HepG2 (cell line): ENCODE results near the gene DNALI1. TPM values are rescaled to one million over a fixed set of nuclear protein-coding genes. Genes with fewer than 3 reads are reported as not detected.
"Not testable (repeated sequence)": the region's sequence is repeated elsewhere in the genome, so short reads cannot be mapped to it uniquely, and the experiment has no call there.

Experiments used
- ATAC-seq: fragments of 200-7000 bp; cut with Tn5 transposase; 3 replicates; pipeline ENCODE4 v1.9.1; 2020; ENCODE audit warnings: mild to moderate bottlenecking, moderate library complexity
- BruUV-seq: library from RNA; stranded (reverse); fragments of 400-500 nt; replicated peaks from 2 replicates; lab custom pipeline; 2021; lab: Mats Ljungman, UMichigan
- CTCF ChIA-PET: fragments of 300-600 bp; formaldehyde crosslinking; extraction: SDS; loops from one replicate; lab custom pipeline; 2021; ENCODE audit warnings: low total read pairs, inconsistent platforms, low intra/inter-chr PET ratio; lab: Yijun Ruan, JAX
- POLR2A ChIA-PET: fragments of 350-600 bp; sonication (Branson Sonifier 250); formaldehyde crosslinking; loops from one replicate; lab custom pipeline; 2020; ENCODE audit warnings: antibody characterized with exemption, inconsistent platforms; lab: Yijun Ruan, JAX
- DNase-seq: peaks from one replicate; pipeline ENCODE4 v3.0.0-alpha.2; 2015; ENCODE audit warnings: low spot score
- FAIRE-seq: peaks from 3 replicates; lab custom pipeline; 2011; peaks lifted over from hg19 to GRCh38; lab: Jason Lieb, UNC
- H2AFZ ChIP-seq: one replicate; pipeline ENCODE4 v1.6.1; 2011; ENCODE audit warnings: low read length, inconsistent platforms
- H3K27ac ChIP-seq: fragments of 300-600 bp; 3 replicates; pipeline ENCODE4 v1.8.0; 2011; ENCODE audit warnings: mixed run types, mild to moderate bottlenecking, mixed read lengths, low read length, inconsistent platforms; ENCODE audit not compliant: insufficient read depth; ENCODE audit errors: extremely low read length
- H3K27me3 ChIP-seq, 2 experiments: fragments of 200-600 bp in 1 of 2; 2 replicates in 1 of 2; 3 replicates in 1 of 2; pipeline versions ENCODE4 v1.6.0 to v1.8.0; 2011; ENCODE audit warnings: low read length in 2 of 2, mild to moderate bottlenecking in 2 of 2, moderate library complexity in 2 of 2, inconsistent platforms in 1 of 2; ENCODE audit not compliant: insufficient read depth in 2 of 2, control insufficient read depth in 1 of 2
- H3K36me3 ChIP-seq, 2 experiments: fragments of 200-600 bp in 1 of 2; replicated peaks in 1 of 2; 2 replicates in 1 of 2; 3 replicates in 1 of 2; pipeline versions ENCODE4 v1.5.1 to v1.8.0; 2011; ENCODE audit warnings: low read length in 2 of 2, inconsistent platforms in 1 of 2; ENCODE audit not compliant: insufficient read depth in 2 of 2, control insufficient read depth in 1 of 2
- H3K4me1 ChIP-seq: 2 replicates; pipeline ENCODE4 v1.5.1; 2012; ENCODE audit warnings: low read length, inconsistent platforms; ENCODE audit not compliant: insufficient read depth
- H3K4me2 ChIP-seq: 2 replicates; pipeline ENCODE4 v1.6.0; 2011; ENCODE audit warnings: low read depth, low read length, inconsistent platforms
- H3K4me3 ChIP-seq, 3 experiments: fragments of 200-600 bp in 1 of 3; sonication (generic), shearing (Covaris generic) in 1 of 3; replicated peaks in 1 of 3; 2 replicates each; pipeline ENCODE4 v1.5.1; 2011 to 2016; ENCODE audit warnings: low read length in 3 of 3, inconsistent platforms in 2 of 3, low read depth in 2 of 3, mild to moderate bottlenecking in 2 of 3, control low read depth in 1 of 3, mixed read lengths in 1 of 3; ENCODE audit not compliant: insufficient read depth in 1 of 3
- H3K79me2 ChIP-seq: one replicate; pipeline ENCODE4 v1.6.1; 2011; ENCODE audit warnings: low read length, inconsistent platforms; ENCODE audit not compliant: insufficient read depth
- H3K9ac ChIP-seq: 2 replicates; pipeline ENCODE4 v1.6.0; 2011; ENCODE audit warnings: mild to moderate bottlenecking, low read depth, low read length, inconsistent platforms; ENCODE audit not compliant: insufficient read depth
- H3K9me3 ChIP-seq: 2 replicates; pipeline ENCODE4 v1.5.1; 2012; ENCODE audit warnings: mild to moderate bottlenecking, low read length
- H4K20me1 ChIP-seq: 2 replicates; pipeline ENCODE4 v1.6.0; 2011; ENCODE audit warnings: inconsistent platforms, mild to moderate bottlenecking, low read length, moderate library complexity; ENCODE audit not compliant: insufficient read depth
- KLF15 ChIP-seq: sonication (generic); formaldehyde crosslinking; IDR thresholded peaks from 2 replicates; pipeline ENCODE4 v1.8.1; 2023; ENCODE audit warnings: borderline replicate concordance, mild to moderate bottlenecking, inconsistent platforms, missing genetic modification reagents, mixed read lengths
- REL ChIP-seq: sonication (generic); formaldehyde crosslinking; conservative IDR thresholded peaks from 2 replicates; pipeline ENCODE4 v1.8.0; 2022; ENCODE audit warnings: mild to moderate bottlenecking, missing genetic modification reagents, moderate library complexity
- TAF15 ChIP-seq: fragments of 200-400 bp; formaldehyde crosslinking; IDR thresholded peaks from one replicate; pipeline ENCODE4 v1.6.1; 2018; ENCODE audit warnings: mild to moderate bottlenecking, low read depth, low read length; ENCODE audit not compliant: poor library complexity, severe bottlenecking
- ZNF709 ChIP-seq: sonication (generic); formaldehyde crosslinking; IDR thresholded peaks from 2 replicates; pipeline ENCODE4 v1.5.0; 2020; ENCODE audit warnings: mild to moderate bottlenecking, missing genetic modification reagents
- ZNF788 ChIP-seq: sonication (generic); formaldehyde crosslinking; IDR thresholded peaks from 2 replicates; pipeline ENCODE4 v1.5.0; 2020; ENCODE audit warnings: mild to moderate bottlenecking, missing genetic modification reagents, borderline replicate concordance
- ZSCAN31 ChIP-seq: sonication (generic); formaldehyde crosslinking; IDR thresholded peaks from 2 replicates; pipeline ENCODE4 v1.5.0; 2020; ENCODE audit warnings: low read depth, mild to moderate bottlenecking, missing genetic modification reagents
- WGBS: methylation state at CpG from one replicate; pipeline ENCODE4 v1.1.6; 2017; ENCODE audit warnings: low lambda C conversion rate; 5-methylcytosine and 5-hydroxymethylcytosine counted together
- in situ Hi-C: cut with HindIII; loops from 2 replicates; pipeline ENCODE4 v1.10.0; 2017; ENCODE audit warnings: low pct_unique_long_range_greater_than_20kb; ENCODE audit not compliant: extremely low pct_ligation_motif_present
- intact Hi-C: fragments of 100-400 bp; cut with micrococcal nuclease; formaldehyde crosslinking; loops from one replicate; pipeline ENCODE4 v1.10.0; 2022; ENCODE audit not compliant: unreplicated experiment
- polyA plus RNA-seq, 8 experiments: library from polyadenylated mRNA; depleted of rRNA in 3 of 8; stranded (reverse) in 7 of 8; unstranded in 1 of 8; fragments of >200 nt; fragmentation: Illumina TruSeq in 4 of 8; extraction: Trizol in 4 of 8; gene quantifications; 2 replicates each; pipeline versions ENCODE4 v1.2.1 to v1.2.3, GENCODE V29; 2011 to 2016; ENCODE audit warnings: low read depth in 4 of 8, missing spikeins in 1 of 8, mixed read lengths in 1 of 8; ENCODE audit not compliant: insufficient read depth in 1 of 8
- total RNA-seq, 5 experiments: library from RNA; depleted of rRNA; stranded (reverse); fragments of >200 nt; fragmentation: Illumina TruSeq; extraction: Trizol; gene quantifications; 2 replicates each; pipeline ENCODE4 v1.2.3, GENCODE V29; 2016; ENCODE audit warnings: low read depth in 1 of 5
- TF ChIP-seq, protein P1 (sequence below): sonication (generic); formaldehyde crosslinking; IDR thresholded peaks from 2 replicates; pipeline ENCODE4 v1.4.0; 2020; ENCODE audit warnings: low read depth, missing genetic modification reagents
- TF ChIP-seq, protein P2 (sequence below): sonication (generic); formaldehyde crosslinking; IDR thresholded peaks from 2 replicates; pipeline ENCODE4 v1.5.1; 2020; ENCODE audit warnings: mild to moderate bottlenecking, moderate library complexity, missing genetic modification reagents

Gene DNALI1
- total and polyA plus RNA-seq, 2 of the 13 experiments (the other 11 are each of a cell fraction or from before 2014, with no cell fraction given), result 0.42 to 0.70 TPM

DNA sequence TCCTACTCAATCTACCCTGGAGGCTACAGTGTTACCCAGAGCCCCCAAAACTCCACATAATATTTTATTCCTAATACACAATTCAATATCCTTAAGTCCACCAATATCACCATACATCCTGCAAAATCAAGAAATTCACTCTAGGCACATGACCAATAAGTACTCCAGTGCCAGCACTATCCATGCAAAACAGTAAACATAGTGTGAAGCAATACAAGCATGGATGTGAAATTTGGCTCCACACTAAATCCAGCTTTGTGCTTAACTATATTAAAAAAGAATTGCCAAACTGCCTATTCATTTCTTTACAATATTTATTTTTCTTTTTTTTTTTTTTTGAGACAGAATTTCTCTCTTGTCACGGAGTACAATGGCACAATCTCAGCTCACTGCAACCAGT, 39.2 kb upstream of the DNALI1 start:
- Histone ChIP-seq H3K4me3 (no peak overlapping the region), H3K36me3 (peaks cover 1 to 2% of the 10 kb centered on the region in 2 experiments; a peak in 3 of 5 replicates), H3K9me3 (no peaks in the 10 kb centered on the region), H4K20me1 (peaks cover 9% of the 10 kb centered on the region; the same call in 1 of the 2 replicates), H3K9ac (no peak overlapping the region), H3K79me2 (peaks cover 12% of the 10 kb centered on the region), H3K27me3 (no peaks in the 10 kb centered on the region), H3K27ac (no peak overlapping the region), H3K4me2 (no peak overlapping the region), H2AFZ (no peak overlapping the region), H3K4me1 (peaks cover 22% of the 10 kb centered on the region)
- FAIRE-seq, result no peak
- no TSS peak for BruUV-seq
- in situ Hi-C loops, result no loop called here
- intact Hi-C loops, result no loop called here
- TF ChIP-seq ZSCAN31 (no peak), TAF15 (no peak), KLF15 (CRISPR knock-in tag) (no peak), ZNF709 (CRISPR knock-in tag) (no peak), ZNF788 (CRISPR knock-in tag) (no peak), REL (CRISPR knock-in tag) (no peak)
- TF ChIP-seq, protein P1, sequence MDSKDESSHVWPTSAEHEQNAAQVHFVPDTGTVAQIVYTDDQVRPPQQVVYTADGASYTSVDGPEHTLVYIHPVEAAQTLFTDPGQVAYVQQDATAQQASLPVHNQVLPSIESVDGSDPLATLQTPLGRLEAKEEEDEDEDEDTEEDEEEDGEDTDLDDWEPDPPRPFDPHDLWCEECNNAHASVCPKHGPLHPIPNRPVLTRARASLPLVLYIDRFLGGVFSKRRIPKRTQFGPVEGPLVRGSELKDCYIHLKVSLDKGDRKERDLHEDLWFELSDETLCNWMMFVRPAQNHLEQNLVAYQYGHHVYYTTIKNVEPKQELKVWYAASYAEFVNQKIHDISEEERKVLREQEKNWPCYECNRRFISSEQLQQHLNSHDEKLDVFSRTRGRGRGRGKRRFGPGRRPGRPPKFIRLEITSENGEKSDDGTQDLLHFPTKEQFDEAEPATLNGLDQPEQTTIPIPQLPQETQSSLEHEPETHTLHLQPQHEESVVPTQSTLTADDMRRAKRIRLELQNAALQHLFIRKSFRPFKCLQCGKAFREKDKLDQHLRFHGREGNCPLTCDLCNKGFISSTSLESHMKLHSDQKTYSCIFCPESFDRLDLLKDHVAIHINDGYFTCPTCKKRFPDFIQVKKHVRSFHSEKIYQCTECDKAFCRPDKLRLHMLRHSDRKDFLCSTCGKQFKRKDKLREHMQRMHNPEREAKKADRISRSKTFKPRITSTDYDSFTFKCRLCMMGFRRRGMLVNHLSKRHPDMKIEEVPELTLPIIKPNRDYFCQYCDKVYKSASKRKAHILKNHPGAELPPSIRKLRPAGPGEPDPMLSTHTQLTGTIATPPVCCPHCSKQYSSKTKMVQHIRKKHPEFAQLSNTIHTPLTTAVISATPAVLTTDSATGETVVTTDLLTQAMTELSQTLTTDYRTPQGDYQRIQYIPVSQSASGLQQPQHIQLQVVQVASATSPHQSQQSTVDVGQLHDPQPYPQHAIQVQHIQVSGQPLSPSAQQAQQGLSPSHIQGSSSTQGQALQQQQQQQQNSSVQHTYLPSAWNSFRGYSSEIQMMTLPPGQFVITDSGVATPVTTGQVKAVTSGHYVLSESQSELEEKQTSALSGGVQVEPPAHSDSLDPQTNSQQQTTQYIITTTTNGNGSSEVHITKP, result no peak
- TF ChIP-seq, protein P2, sequence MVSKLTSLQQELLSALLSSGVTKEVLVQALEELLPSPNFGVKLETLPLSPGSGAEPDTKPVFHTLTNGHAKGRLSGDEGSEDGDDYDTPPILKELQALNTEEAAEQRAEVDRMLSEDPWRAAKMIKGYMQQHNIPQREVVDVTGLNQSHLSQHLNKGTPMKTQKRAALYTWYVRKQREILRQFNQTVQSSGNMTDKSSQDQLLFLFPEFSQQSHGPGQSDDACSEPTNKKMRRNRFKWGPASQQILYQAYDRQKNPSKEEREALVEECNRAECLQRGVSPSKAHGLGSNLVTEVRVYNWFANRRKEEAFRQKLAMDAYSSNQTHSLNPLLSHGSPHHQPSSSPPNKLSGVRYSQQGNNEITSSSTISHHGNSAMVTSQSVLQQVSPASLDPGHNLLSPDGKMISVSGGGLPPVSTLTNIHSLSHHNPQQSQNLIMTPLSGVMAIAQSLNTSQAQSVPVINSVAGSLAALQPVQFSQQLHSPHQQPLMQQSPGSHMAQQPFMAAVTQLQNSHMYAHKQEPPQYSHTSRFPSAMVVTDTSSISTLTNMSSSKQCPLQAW (CRISPR knock-in tag), result no peak
- POLR2A ChIA-PET, result no interaction called here
- CTCF ChIA-PET, result no interaction called here
- ATAC-seq, result no peak
- WGBS, result 92% methylated on average over 1 of the region's 1 CpG
- no peak for DNase-seq

DNA sequence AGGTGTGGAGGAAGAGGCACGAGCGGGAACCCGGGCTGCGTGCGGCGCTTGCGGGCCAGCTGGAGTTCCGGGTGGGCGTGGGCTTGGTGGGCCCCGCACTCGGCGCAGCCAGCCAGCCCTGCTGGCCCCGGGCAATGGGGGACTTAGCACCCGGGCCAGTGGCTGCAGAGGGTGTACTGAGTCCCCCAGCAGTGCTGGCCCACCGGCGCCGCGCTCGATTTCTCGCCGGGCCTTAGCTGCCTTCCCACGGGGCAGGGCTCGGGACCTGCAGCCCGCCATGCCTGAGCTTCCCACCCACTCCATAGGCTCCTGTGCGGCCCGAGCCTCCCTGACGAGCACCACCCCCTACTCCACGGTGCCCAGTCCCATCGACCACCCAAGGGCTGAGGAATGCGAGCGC, 38.5 kb upstream of the DNALI1 start:
- in situ Hi-C loops, ATAC-seq, H3K4me2 ChIP-seq, H3K27ac ChIP-seq, FAIRE-seq, H3K79me2 ChIP-seq, POLR2A ChIA-PET, H3K9me3 ChIP-seq, BruUV-seq, CTCF ChIA-PET, H2AFZ ChIP-seq, DNase-seq, H3K9ac ChIP-seq, intact Hi-C loops, H3K36me3 ChIP-seq, H4K20me1 ChIP-seq, H3K27me3 ChIP-seq, H3K4me3 ChIP-seq: not testable (repeated sequence)
- peaks cover 15% of the 10 kb centered on the region for H3K4me1 ChIP-seq
- WGBS, result 60% methylated on average over 1 of the region's 31 CpGs
